GM12878 (cell line): ENCODE results near the gene ALG3. TPM values are rescaled to one million over a fixed set of nuclear protein-coding genes. Genes with fewer than 3 reads are reported as not detected.
A peak's percentile ranks its signal among the peaks of the same experiment; 100 is the strongest.

ENCODE experiments used
- ATAC-seq: fragments of 200-7000 bp; cut with Tn5 transposase; 3 replicates; pipeline ENCODE4 v1.9.1; 2020; ENCODE audit warnings: mild to moderate bottlenecking, moderate library complexity
- BruUV-seq: library from RNA; stranded (reverse); fragments of 400-500 nt; replicated peaks from 2 replicates; lab custom pipeline; 2021; lab: Mats Ljungman, UMichigan
- CTCF ChIA-PET: fragments of 300-600 bp; sonication (Branson Sonifier 250); formaldehyde crosslinking; extraction: SDS; loops from one replicate; lab custom pipeline; 2021; ENCODE audit warnings: inconsistent platforms; lab: Yijun Ruan, JAX
- POLR2A ChIA-PET: fragments of 350-600 bp; formaldehyde crosslinking; extraction: SDS; loops from one replicate; lab custom pipeline; 2021; ENCODE audit warnings: inconsistent platforms; lab: Charles Lee
- RAD21 ChIA-PET: fragments of 300-600 bp; sonication (Branson Sonifier 250); formaldehyde crosslinking; loops from one replicate; lab custom pipeline; 2023; ENCODE audit warnings: antibody characterized with exemption; ENCODE audit not compliant: unreplicated experiment; lab: Charles Lee
- SMC1A ChIA-PET: fragments of 300-600 bp; sonication (Branson Sonifier 250); formaldehyde crosslinking; loops from one replicate; lab custom pipeline; 2023; ENCODE audit not compliant: unreplicated experiment, uncharacterized antibody; lab: Charles Lee
- DNase-seq: peaks from one replicate; pipeline ENCODE4 v3.0.0-alpha.2; 2011; ENCODE audit warnings: low read depth, low spot score
- FAIRE-seq: peaks from 3 replicates; lab custom pipeline; 2011; peaks lifted over from hg19 to GRCh38; lab: Jason Lieb, UNC
- H2AFZ ChIP-seq: 2 replicates; pipeline ENCODE4 v1.6.0; 2011; ENCODE audit warnings: low read depth, low read length, control low read depth; ENCODE audit not compliant: control insufficient read depth
- H3K27ac ChIP-seq: 2 replicates; pipeline ENCODE4 v1.5.1; 2011; ENCODE audit warnings: control low read depth; ENCODE audit not compliant: control insufficient read depth, insufficient read depth
- H3K27me3 ChIP-seq, 2 experiments: replicated peaks in 1 of 2; 2 replicates each; pipeline versions ENCODE4 v1.6.0 to v1.6.1; 2011; ENCODE audit warnings: low read length in 1 of 2; ENCODE audit not compliant: control insufficient read depth in 2 of 2, insufficient read depth in 2 of 2
- H3K36me3 ChIP-seq, 2 experiments: 2 replicates each; pipeline ENCODE4 v1.5.1; 2011; ENCODE audit warnings: low read length in 1 of 2; ENCODE audit not compliant: control insufficient read depth in 2 of 2, insufficient read depth in 2 of 2
- H3K4me1 ChIP-seq: 2 replicates; pipeline ENCODE4 v1.6.1; 2011; ENCODE audit warnings: mild to moderate bottlenecking, low read length, moderate library complexity, mixed read lengths; ENCODE audit not compliant: control insufficient read depth, insufficient read depth
- H3K4me2 ChIP-seq: 2 replicates; pipeline ENCODE4 v1.6.0; 2011; ENCODE audit warnings: control low read depth; ENCODE audit not compliant: control insufficient read depth, insufficient read depth
- H3K4me3 ChIP-seq: fragments of 200-600 bp; sonication (generic); 2 replicates; pipeline ENCODE4 v1.5.1; 2016
- H3K79me2 ChIP-seq: 2 replicates; pipeline ENCODE4 v1.6.0; 2011; ENCODE audit warnings: low read length; ENCODE audit not compliant: control insufficient read depth, insufficient read depth
- H3K9ac ChIP-seq: 2 replicates; pipeline ENCODE4 v1.8.0; 2011; ENCODE audit warnings: low read length, control low read depth, mixed read lengths; ENCODE audit not compliant: control insufficient read depth, insufficient read depth
- H3K9me3 ChIP-seq: replicated peaks from 3 replicates; pipeline ENCODE4 v1.5.1; 2011; ENCODE audit warnings: mild to moderate bottlenecking, low read length; ENCODE audit not compliant: control insufficient read depth, insufficient read depth
- H4K20me1 ChIP-seq: 2 replicates; pipeline ENCODE4 v1.6.0; 2011; ENCODE audit not compliant: control insufficient read depth, insufficient read depth
- SREBF2 ChIP-seq: IDR thresholded peaks from 2 replicates; pipeline ENCODE4 v1.6.1; 2012; ENCODE audit warnings: mild to moderate bottlenecking, low read length
- WGBS: methylation state at CpG from one replicate; pipeline ENCODE4 v1.1.6; 2016; ENCODE audit warnings: low lambda C conversion rate; ENCODE audit not compliant: insufficient replicate concordance, insufficient coverage; ENCODE audit errors: missing lambda C conversion rate; 5-methylcytosine and 5-hydroxymethylcytosine counted together
- in situ Hi-C: fragments of 300-500 bp; cut with MboI; formaldehyde crosslinking; loops from 9 replicates; pipeline ENCODE4 v1.14.3; 2018; ENCODE audit warnings: mixed read lengths
- intact Hi-C: fragments of 100-400 bp; cut with micrococcal nuclease; formaldehyde crosslinking; loops from one replicate; pipeline ENCODE4 v1.14.2; 2022; ENCODE audit not compliant: unreplicated experiment
- polyA plus RNA-seq, 11 experiments: library from polyadenylated mRNA; depleted of rRNA in 4 of 11; unstranded in 6 of 11; stranded (reverse) in 5 of 11; fragments of >200 nt; fragmentation: Nextera tagmentation in 4 of 11; fragmentation: Illumina TruSeq in 1 of 11; extraction: Ambion mirVana in 4 of 11; extraction: Trizol in 1 of 11; gene quantifications; 1 replicate in 1 of 11; 2 replicates in 10 of 11; pipeline versions ENCODE4 v1.2.1 to v1.2.3, GENCODE V29; 2011 to 2016; ENCODE audit warnings: inconsistent platforms in 2 of 11, missing spikeins in 2 of 11, low read depth in 1 of 11
- total RNA-seq, 4 experiments: library from RNA; depleted of rRNA in 3 of 4; stranded (reverse); fragments of >200 nt in 3 of 4; fragmentation: Illumina TruSeq in 1 of 4; extraction: Trizol in 1 of 4; gene quantifications; 2 replicates each; pipeline versions ENCODE4 v1.2.1 to v1.2.3, GENCODE V29; 2013 to 2021
- TF ChIP-seq, protein P1 (sequence below): fragments of 450-650 bp; IDR thresholded peaks from 2 replicates; pipeline ENCODE4 v1.6.1; 2017; ENCODE audit warnings: mild to moderate bottlenecking
- TF ChIP-seq, protein P2 (sequence below): IDR thresholded peaks from 2 replicates; pipeline ENCODE4 v1.6.1; 2012; ENCODE audit warnings: mild to moderate bottlenecking, low read depth, low read length

The ALG3 gene
- total and polyA plus RNA-seq, 10 of the 15 experiments (the other 5 are each of a cell fraction or from before 2014, with no cell fraction given): 13.6 to 84.7 (median 39.4) TPM

DNA sequence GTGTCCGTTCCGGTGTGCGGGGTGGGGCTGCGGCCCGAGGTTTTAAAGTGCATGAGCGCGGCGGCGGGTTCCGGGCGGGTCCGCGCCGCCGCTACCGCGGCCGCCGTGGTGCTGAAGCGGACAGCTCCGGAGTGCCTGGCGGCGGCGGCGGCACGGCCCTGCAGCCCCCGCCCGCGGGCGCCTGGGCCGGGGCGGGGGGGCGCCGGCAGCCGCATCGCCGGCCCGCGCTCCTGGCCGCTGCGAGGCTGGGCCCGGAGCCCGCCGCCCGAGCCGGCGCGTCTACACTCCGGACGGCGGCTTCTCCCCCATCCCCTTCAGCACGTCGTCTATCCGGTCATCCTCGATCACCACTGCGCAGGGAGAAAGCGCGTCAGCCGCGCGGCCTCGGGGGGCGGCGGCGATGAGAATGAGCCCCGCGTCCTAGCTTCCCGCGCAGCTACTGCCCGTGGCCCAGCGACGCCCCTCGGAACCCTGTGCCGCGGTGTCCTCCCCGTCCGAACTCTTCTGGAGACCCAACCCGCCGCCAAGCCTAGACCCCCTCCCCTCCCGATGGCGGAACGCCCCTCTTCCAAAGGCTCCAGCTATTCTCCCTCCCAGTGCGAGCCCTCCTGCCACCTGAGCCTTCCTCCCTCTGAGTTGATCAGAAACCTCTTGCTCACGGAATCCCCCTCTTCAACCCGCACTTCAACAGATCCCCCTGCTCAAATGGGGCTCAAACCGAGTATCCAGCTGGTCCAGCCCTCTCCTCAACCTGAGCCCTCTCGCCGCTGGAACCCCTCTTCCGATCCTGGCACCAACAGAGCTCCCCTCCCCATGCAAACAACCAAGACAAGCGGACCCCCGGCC is 11.3 kb upstream of the ALG3 start:
- Histone ChIP-seq H2AFZ (no peak overlapping the region), H3K9ac (no peak overlapping the region), H3K27me3 (peaks cover 2 to 11% of the 10 kb centered on the region in 2 experiments), H3K9me3 (no peaks in the 10 kb centered on the region), H3K4me3 (0 out of 2 replicates have a peak overlapping the region, but pooled peaks have one; percentile 55), H3K27ac (no peak overlapping the region), H3K4me2 (no peak overlapping the region), H3K36me3 (no peaks in the 10 kb centered on the region), H4K20me1 (no peaks in the 10 kb centered on the region), H3K4me1 (0 out of 2 replicates have a peak, but pooled peaks cover 4% of the 10 kb centered on the region), H3K79me2 (no peaks in the 10 kb centered on the region)
- in situ Hi-C loops (no loop called here), intact Hi-C loops (loop anchor here (10.0 kb wide), 1 partner anchor 245 kb away; the partner anchor contains the start of gene ABCC5)
- SMC1A ChIA-PET: no interaction called here
- DNase-seq (no peak), FAIRE-seq (no peak), ATAC-seq (no peak)
- WGBS: 21% methylated on average over 38 of the region's 91 CpGs
- BruUV-seq: no TSS peak
- TF ChIP-seq, protein P1, sequence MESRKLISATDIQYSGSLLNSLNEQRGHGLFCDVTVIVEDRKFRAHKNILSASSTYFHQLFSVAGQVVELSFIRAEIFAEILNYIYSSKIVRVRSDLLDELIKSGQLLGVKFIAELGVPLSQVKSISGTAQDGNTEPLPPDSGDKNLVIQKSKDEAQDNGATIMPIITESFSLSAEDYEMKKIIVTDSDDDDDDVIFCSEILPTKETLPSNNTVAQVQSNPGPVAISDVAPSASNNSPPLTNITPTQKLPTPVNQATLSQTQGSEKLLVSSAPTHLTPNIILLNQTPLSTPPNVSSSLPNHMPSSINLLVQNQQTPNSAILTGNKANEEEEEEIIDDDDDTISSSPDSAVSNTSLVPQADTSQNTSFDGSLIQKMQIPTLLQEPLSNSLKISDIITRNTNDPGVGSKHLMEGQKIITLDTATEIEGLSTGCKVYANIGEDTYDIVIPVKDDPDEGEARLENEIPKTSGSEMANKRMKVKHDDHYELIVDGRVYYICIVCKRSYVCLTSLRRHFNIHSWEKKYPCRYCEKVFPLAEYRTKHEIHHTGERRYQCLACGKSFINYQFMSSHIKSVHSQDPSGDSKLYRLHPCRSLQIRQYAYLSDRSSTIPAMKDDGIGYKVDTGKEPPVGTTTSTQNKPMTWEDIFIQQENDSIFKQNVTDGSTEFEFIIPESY: no peak
- TF ChIP-seq, protein P2, sequence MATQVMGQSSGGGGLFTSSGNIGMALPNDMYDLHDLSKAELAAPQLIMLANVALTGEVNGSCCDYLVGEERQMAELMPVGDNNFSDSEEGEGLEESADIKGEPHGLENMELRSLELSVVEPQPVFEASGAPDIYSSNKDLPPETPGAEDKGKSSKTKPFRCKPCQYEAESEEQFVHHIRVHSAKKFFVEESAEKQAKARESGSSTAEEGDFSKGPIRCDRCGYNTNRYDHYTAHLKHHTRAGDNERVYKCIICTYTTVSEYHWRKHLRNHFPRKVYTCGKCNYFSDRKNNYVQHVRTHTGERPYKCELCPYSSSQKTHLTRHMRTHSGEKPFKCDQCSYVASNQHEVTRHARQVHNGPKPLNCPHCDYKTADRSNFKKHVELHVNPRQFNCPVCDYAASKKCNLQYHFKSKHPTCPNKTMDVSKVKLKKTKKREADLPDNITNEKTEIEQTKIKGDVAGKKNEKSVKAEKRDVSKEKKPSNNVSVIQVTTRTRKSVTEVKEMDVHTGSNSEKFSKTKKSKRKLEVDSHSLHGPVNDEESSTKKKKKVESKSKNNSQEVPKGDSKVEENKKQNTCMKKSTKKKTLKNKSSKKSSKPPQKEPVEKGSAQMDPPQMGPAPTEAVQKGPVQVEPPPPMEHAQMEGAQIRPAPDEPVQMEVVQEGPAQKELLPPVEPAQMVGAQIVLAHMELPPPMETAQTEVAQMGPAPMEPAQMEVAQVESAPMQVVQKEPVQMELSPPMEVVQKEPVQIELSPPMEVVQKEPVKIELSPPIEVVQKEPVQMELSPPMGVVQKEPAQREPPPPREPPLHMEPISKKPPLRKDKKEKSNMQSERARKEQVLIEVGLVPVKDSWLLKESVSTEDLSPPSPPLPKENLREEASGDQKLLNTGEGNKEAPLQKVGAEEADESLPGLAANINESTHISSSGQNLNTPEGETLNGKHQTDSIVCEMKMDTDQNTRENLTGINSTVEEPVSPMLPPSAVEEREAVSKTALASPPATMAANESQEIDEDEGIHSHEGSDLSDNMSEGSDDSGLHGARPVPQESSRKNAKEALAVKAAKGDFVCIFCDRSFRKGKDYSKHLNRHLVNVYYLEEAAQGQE: peak; percentile 73
- no peak for TF ChIP-seq SREBF2
- RAD21 ChIA-PET: no interaction called here
- POLR2A ChIA-PET: interaction anchor here (0.6 kb wide), 1 partner anchor 354 kb away, joined by 3 read pairs; no protein-coding TSS in a partner anchor
- CTCF ChIA-PET: interaction anchor here (1.1 kb wide), 1 partner anchor 10 kb away, joined by 5 read pairs; the partner anchor contains the start of gene EEF1AKMT4
